LNCaP clone FGC (cell line): Measurements from ENCODE around the gene SLC9A3.

ENCODE experiments used
- DNase-seq: peaks from one replicate; pipeline ENCODE4 v3.0.0-alpha.2; 2011; ENCODE audit warnings: low read depth
- H3K4me3 ChIP-seq: 2 replicates; pipeline ENCODE4 v1.5.1; 2011; ENCODE audit warnings: mild to moderate bottlenecking, low read depth, low read length, control low read depth
- TF ChIP-seq, protein P1 (sequence below): IDR thresholded peaks from 2 replicates; pipeline ENCODE4 v1.5.1; 2012; ENCODE audit warnings: mild to moderate bottlenecking; ENCODE audit not compliant: control insufficient read depth, insufficient read depth; ENCODE audit errors: extremely low read depth

SLC9A3 gene

DNA sequence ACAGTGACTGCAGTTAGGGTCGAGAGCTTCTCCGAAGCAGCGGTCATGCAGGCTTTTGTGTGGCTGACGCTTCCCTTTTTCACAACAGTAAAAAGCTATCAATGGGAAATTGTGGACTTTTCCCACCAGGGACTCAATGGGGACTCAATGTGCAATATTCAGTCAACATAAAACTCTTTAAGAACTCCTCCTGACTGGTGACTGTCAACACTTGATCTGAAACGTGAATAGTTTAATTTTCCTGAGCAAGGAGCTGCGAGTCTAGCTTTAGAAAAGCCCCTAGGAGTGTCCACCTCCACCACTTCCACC is 52.5 kb downstream of the SLC9A3 start:
- peak overlapping the region; percentile 88 for H3K4me3 ChIP-seq

GRCh38 chr5:470961-471749 is 53.1 kb downstream of the SLC9A3 start:
- TF ChIP-seq, protein P1, sequence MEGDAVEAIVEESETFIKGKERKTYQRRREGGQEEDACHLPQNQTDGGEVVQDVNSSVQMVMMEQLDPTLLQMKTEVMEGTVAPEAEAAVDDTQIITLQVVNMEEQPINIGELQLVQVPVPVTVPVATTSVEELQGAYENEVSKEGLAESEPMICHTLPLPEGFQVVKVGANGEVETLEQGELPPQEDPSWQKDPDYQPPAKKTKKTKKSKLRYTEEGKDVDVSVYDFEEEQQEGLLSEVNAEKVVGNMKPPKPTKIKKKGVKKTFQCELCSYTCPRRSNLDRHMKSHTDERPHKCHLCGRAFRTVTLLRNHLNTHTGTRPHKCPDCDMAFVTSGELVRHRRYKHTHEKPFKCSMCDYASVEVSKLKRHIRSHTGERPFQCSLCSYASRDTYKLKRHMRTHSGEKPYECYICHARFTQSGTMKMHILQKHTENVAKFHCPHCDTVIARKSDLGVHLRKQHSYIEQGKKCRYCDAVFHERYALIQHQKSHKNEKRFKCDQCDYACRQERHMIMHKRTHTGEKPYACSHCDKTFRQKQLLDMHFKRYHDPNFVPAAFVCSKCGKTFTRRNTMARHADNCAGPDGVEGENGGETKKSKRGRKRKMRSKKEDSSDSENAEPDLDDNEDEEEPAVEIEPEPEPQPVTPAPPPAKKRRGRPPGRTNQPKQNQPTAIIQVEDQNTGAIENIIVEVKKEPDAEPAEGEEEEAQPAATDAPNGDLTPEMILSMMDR, result no peak

More for the DNA sequence above, 52.5 kb downstream of the SLC9A3 start:
- TF ChIP-seq, protein P1, result no peak
- no peak for DNase-seq

GRCh38 chr5:469752-470483 is 54.3 kb downstream of the SLC9A3 start:
- TF ChIP-seq, protein P1, result no peak
- H3K4me3 ChIP-seq, result no peak overlapping the region
- no peak for DNase-seq

More at GRCh38 chr5:470961-471749, 53.1 kb downstream of the SLC9A3 start:
- peak overlapping the region; percentile 88 for H3K4me3 ChIP-seq
- DNase-seq, result no peak

DNA sequence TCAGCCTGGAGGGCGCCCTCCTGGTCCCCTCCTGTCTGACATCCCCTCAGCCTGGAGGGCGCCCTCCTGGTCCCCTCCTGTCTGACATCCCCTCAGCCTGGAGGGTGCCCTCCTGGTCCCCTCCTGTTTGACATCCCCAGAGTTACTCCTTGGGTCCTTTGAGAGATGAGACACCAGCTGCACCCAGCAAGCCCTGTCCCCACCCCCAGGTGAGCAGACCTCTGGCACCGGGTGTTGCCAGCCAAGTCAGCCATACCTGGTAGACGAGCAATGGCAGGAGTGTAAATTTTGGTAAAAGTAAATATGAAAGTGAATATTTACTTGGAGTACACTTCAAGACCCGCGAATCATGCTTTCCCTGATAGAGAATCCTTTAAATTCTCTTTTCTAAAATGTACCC is 55.8 kb downstream of the SLC9A3 start:
- TF ChIP-seq, protein P1, result no peak
- no peak for DNase-seq
- no peak overlapping the region for H3K4me3 ChIP-seq

GRCh38 chr5:466661-467310 is 57.5 kb downstream of the SLC9A3 start:
- no peak for DNase-seq
- TF ChIP-seq, protein P1, result no peak
- H3K4me3 ChIP-seq, result no peak overlapping the region

GRCh38 chr5:465591-466403 is 58.5 kb downstream of the SLC9A3 start:
- no peak for DNase-seq
- TF ChIP-seq, protein P1, result no peak
- no peak overlapping the region for H3K4me3 ChIP-seq
